Sciatic nerve (tissue), 2 donors: ENCODE results near the gene EXOC3. TPM values are rescaled to one million over a fixed set of nuclear protein-coding genes. Genes with fewer than 3 reads are reported as not detected.
"Not testable (repeated sequence)": the region's sequence is repeated elsewhere in the genome, so short reads cannot be mapped to it uniquely, and the experiment has no call there.

Source experiments
- ATAC-seq: fragments of 200-7000 bp; cut with Tn5 transposase; one replicate; pipeline ENCODE4 v1.9.1; 2020; ENCODE audit warnings: mild to moderate bottlenecking, moderate library complexity
- DNase-seq: peaks from one replicate; pipeline ENCODE4 v3.0.0-alpha.2; 2020; ENCODE audit warnings: low spot score
- intact Hi-C: fragments of 100-400 bp; cut with DNase I; formaldehyde crosslinking; loops from one replicate; pipeline ENCODE4 v1.14.2; 2022
- total RNA-seq: library from RNA; stranded (reverse); fragmentation: NEBNext Ultra II Directional; extraction: Animal tissue kit (Norgen Biotek cat#: 25700); gene quantifications from one replicate; pipeline ENCODE4 v1.2.1, GENCODE V29; 2021
- donor health status: DM: no; HTN: no; CAD: no.
- donor health status: DM: no; HTN: no; CAD: no.

The EXOC3 gene
- total RNA-seq, 1 donor from 2014 or later = 58.4 TPM

DNA sequence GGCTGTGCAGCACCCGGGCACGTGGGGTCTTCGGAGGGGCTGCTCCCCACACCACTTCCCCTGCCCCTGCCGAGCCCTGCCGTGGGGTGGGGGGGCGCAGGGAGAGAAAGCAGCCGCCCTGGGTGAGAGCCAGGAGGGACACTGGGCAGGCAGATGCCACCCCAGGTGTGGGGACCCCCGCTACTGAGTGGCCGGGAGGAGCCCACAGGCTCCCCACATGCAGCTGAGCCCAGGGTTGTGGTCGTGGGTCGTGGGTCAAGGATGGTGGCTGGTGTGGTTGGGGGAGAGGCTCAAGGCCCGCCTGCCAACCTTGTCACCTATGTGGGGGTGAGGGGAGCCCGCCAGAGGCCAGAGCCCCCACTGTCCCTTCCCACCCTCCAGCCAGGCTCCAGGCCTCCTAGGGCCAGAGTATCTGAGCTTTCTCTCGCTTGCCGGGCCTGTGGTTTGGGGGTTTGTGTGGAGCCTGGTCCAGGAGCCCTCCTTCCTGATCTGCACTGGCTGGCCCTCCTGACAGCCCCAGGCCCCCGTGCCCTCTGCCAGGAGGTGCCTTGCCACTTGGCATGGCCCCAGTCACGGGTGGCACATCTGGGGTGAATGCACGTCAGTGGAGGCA, 35.5 kb downstream of the EXOC3 start:
- intact Hi-C loops = no loop called here
- DNase-seq (no peak), ATAC-seq (no peak)

GRCh38 chr5:478982-479535, 36.1 kb downstream of the EXOC3 start:
- ATAC-seq (no peak), DNase-seq (no peak)
- intact Hi-C loops = no loop called here

GRCh38 chr5:479566-480319, 36.8 kb downstream of the EXOC3 start:
- no peak for ATAC-seq

DNA sequence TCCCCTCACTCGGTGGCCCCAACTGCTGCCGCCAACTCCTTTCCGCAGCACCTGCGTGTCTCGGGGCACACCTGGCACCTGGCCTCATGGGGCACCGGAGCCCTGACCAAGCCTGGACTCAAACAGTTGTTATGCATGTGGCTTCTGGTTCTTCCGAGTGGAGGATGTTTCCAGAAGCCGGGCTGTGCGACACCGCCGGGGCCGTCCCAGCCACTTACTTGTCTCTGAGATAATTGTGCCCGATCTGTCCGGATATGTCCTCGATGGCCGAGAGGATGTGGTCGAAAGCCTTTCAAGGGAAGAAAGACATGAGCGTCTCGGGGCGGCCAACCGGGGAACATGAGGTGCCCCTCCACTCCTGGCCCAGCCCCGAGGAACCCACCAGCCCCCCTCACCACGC, 38.4 kb downstream of the EXOC3 start:
- ATAC-seq (no peak), DNase-seq (no peak)
- intact Hi-C loops = loop anchor here (10.0 kb wide), 1 partner anchor 133 kb away; the partner anchor contains the start of gene CEP72

More at GRCh38 chr5:479566-480319, 36.8 kb downstream of the EXOC3 start:
- DNase-seq = no peak
- intact Hi-C loops = loop anchor here (10.0 kb wide), 1 partner anchor 135 kb away; the partner anchor contains the start of gene CEP72

DNA sequence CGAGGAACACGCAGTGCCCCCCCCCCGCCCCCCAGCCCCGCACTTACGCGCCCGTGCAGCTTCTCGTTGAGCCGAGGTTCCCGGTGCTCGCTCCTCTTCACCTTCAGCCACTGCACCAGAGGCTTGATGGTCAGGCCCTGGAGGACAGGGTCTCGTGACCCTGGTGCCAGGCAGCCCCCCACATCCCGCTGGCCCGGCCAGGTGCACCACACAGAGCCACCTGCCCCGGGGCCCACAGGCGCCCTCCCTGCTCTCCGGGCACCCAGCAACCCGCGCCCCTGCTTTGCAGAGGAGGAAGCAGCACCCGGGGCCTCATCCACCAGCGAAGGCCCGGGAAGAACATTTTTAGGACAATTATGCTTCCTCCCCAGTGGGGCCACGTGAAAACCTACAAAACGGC, 39.0 kb downstream of the EXOC3 start:
- ATAC-seq = no peak
- intact Hi-C loops = loop anchor here (10.0 kb wide), 1 partner anchor 133 kb away; the partner anchor contains the start of gene CEP72
- no peak for DNase-seq

GRCh38 chr5:482506-482905, 39.5 kb downstream of the EXOC3 start:
- ATAC-seq = no peak
- intact Hi-C loops = loop anchor here (10.0 kb wide), 1 partner anchor 132 kb away; the partner anchor contains the start of gene CEP72
- DNase-seq = no peak

GRCh38 chr5:483011-483410, 40.0 kb downstream of the EXOC3 start:
- ATAC-seq (no peak), DNase-seq (no peak)
- intact Hi-C loops = loop anchor here (10.0 kb wide), 1 partner anchor 132 kb away; the partner anchor contains the start of gene CEP72

DNA sequence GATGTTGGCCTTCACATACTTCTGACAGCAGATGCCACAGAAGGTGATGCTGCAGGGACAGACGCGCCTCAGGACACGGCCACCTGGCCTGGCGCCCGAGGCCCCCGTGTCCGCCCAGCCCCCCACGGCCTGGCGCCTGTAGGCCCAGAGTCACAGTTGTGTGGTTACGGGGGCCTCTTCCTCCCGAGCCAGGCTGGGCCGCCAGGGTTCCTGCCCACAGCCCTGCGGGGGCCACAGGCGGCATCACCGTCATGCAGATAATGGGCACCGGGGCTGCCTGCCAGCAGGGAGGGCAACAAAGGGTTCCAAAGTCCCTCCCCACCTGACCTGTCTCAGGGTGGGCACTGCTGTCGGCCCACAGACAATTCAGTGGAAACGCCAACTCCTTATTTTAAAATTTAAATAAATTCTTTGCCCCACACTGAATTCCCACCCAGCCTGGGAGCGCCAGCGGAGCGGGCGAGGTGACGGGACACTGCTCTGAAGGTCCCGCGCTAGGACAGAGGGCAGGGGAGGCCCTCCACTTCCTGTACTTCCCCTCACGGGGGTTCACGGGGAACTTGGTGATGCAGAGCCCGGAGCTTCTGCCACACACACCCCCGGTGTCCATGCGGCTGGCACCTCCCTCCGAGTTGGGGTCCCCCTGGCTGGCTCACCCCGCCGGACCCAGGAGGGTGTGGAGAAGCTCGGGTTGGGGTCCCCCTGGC, 40.6 kb downstream of the EXOC3 start:
- ATAC-seq (no peak), DNase-seq (no peak)
- intact Hi-C loops = loop anchor here (10.0 kb wide), 1 partner anchor 131 kb away; the partner anchor contains the start of gene CEP72

- intact Hi-C loops = loop anchor here (10.0 kb wide), 1 partner anchor 130 kb away; the partner anchor contains the start of gene CEP72
- DNase-seq = no peak
- no peak for ATAC-seq
Observed at GRCh38 chr5:484556-484955, 41.6 kb downstream of the EXOC3 start.

DNA sequence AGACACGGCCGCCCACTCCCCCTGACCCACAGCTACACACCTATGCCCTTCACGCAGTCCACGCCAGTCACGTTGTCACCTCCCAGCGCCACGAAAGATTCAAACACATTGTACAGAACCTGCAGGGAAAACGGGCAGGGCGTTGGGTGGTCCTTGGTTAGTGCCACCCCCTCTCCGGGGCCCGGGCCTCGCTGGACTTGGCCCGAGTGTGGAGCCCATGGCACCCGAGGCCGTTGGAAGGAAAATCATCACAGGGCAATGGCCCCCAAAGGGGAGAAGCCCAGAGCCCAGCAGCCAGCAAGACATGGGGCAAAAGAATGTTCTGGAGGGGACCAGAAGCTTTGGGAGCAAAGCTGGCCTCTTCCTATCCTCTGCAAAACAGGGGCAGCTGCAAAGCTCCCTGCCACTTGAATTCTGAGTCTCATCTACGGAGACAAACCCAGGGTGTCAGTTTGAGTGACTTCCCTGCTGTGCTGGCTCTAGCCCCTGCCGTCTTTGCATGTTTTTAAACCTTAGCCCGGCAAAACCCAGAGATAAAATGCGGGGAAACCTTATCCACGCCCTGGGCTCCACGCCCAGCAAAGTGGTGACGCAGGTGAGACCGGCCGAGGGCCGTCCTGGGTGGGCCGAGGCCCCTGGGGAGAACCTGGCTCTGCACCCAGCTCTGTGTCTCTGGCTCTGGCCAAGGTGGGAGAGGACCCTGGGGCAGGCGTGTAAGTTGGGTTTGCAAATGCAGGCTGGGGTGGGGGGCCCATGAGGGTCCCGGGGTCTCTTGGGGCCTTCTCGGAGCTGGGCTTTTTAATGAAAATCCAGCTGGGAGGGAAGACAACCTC, 42.4 kb downstream of the EXOC3 start:
- intact Hi-C loops = loop anchor here (10.0 kb wide), 1 partner anchor 129 kb away; the partner anchor contains the start of gene CEP72

GRCh38 chr5:485946-486491, 43.0 kb downstream of the EXOC3 start:
- no peak for ATAC-seq
- intact Hi-C loops = loop anchor here (10.0 kb wide), 1 partner anchor 129 kb away; the partner anchor contains the start of gene CEP72

More for the DNA sequence above, 42.4 kb downstream of the EXOC3 start:
- ATAC-seq (no peak), DNase-seq (no peak)

GRCh38 chr5:486597-486996, 43.6 kb downstream of the EXOC3 start:
- intact Hi-C loops = loop anchor here (10.0 kb wide), 1 partner anchor 128 kb away; the partner anchor contains the start of gene CEP72
- not testable (repeated sequence) for DNase-seq, ATAC-seq

More at GRCh38 chr5:485946-486491, 43.0 kb downstream of the EXOC3 start:
- no peak for DNase-seq

GRCh38 chr5:488241-488640, 45.3 kb downstream of the EXOC3 start:
- intact Hi-C loops = loop anchor here (10.0 kb wide), 1 partner anchor 127 kb away; the partner anchor contains the start of gene CEP72
- DNase-seq (no peak), ATAC-seq (no peak)

DNA sequence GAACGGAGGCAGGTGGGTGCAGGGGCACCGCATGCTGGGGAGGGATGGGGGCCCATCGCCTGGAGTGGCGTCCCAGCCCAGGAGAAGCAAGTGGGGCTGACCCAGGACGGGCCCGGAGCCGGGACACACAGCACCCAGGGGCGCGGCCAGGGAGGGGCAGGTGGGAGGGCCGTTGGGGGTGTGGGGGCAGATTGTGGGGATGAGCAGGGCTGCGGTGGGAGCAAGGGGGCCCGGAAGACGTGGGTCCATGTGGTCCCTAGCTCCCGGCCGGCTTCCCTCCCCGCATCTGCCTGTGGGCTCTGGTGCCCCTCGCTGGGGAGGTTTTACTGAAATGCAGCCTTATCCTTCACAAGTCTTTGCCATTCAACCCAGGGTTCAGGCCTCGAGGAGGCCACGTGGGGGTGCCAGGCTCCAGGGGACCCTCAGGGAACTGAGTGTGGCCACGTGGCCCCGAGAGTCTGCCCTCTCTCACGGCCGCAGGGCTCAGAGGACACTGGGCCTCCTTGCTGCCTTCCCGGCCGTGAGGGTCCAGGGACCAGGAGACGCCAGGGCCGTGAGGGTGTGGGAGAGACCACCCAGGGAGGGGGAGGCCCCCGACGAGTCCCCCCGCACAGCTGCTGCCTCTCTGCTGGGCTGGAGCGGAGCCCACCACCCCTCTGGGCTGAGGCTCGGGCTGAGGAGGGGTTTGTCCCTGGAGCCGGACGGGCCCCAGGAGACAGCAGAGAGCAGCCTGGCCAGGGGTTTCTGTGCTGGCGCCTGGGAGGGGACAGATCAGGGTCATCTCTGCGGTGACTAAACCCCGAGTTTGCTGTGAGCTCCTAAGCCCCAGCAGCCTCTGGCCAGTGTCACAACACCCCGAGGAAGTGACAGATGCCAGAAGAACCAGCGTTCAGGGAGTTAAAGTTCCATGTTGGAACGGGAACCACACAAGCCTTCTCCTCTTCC, 46.0 kb downstream of the EXOC3 start:
- no peak for ATAC-seq
- intact Hi-C loops = loop anchor here (10.0 kb wide), 1 partner anchor 126 kb away; the partner anchor contains the start of gene CEP72
- DNase-seq = no peak

DNA sequence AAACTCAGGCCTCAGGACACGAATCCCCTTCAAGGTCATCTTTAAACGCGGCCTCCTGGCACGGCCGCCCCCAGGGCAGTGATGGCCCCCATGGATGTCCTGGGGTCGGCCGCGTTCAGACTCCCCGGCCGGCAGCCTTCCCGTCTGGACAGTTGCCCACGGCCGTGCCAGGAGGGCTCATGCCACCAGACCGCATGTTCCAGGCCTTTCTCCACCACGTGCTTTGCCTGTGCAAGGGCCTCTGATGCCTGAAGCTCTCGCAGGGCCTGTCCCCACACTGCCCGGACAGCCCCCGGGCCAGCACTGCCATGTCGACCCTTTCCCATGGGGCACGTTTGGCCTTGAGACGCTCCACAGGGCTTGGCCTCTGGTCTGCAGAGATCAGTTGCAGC, 46.7 kb downstream of the EXOC3 start:
- intact Hi-C loops = loop anchor here (5.0 to 10.0 kb wide), 2 partner anchors 125 to 1443 kb away; partner anchors contain the start of gene CEP72
- ATAC-seq = no peak
- DNase-seq = no peak
